ENCODE measurements around the gene SMYD3.

SMYD3 gene

DNA sequence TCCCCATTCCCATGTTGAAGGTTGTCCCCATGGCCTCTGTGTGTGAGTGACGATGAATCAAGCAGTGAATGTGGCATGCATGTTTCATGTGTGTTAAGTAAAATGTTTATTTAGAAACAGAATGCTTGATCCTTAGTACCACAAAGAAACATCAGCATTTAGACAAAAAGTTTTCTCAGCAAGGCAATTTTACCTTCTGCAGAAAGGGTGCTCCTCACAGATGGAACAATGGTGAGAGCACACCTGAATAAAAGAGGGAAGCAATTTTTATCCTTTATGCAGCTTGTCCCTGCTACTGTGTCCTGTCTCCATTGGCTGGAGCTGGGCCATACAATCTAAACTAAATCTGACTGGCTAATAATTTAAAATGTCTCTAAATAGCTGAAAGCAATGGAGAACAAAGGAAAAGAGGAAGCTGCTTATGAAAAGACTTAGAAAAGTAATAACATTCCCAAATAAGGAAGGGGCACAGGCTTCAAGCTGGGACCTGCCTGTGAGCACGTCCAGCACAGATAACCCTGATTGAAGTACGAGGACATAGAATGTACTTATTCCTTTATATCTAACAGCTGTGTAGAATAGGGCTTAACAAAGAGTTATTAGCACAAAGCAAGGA, 8.4 kb upstream of the SMYD3 start:
- no peak for DNase-seq (ENCODE audit: low read depth)

DNA sequence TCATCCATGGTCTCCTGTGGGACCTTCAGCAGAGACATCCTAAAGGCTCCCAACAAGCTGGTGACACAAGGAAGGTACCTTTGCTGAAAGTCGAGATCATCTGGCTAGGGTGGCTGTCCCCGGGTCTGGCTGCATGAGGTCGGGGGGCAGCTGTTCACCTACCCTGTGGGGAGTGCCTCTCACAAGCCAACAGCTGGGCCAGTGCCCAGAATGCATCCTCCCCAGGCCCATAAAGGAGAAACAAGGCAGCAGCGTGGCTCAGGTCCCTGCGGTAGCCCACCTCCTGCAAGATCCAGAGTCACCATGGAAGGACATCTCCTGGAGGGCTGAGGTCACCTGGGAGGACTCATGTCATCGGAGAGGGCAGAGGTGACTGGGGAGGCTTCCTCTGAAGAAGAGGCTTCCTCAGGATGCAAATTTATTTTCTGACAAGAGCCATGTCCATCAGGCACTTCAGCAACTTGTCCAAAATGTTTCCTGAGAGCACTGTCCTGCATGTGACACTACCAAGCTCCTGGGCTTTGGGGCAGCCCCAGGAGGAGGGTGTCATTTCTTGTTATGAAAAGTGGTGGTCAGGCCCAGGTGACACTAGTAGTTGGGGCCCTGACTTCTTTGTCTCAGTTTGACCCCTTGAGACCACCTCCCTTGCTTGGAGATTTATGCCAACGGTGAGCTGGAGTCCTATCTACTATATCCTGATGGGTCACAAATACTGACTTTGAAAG, 6.7 kb upstream of the SMYD3 start:
- DNase-seq (ENCODE audit: low read depth) = no peak

DNA sequence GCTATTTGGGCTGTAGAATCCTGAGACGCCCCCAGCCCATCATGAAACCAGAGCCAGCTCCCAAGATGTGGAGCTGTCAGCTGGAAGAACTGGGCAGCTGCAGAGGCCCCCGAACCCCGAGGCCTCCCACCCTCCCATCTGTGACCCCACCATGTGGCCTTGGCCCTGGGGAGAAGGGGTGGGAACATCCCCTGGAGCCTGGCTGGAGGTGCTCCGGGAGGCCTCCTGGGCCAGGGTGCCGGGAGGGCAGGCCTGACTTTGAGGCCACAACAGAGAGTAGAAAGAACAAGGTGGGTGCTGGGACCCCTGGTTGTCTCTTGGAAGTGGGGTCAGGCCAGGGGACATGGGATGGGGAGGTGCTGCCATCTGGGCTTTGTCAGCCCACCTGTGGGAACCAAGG, 6.0 kb upstream of the SMYD3 start:
- DNase-seq (ENCODE audit: low read depth) = no peak

DNA sequence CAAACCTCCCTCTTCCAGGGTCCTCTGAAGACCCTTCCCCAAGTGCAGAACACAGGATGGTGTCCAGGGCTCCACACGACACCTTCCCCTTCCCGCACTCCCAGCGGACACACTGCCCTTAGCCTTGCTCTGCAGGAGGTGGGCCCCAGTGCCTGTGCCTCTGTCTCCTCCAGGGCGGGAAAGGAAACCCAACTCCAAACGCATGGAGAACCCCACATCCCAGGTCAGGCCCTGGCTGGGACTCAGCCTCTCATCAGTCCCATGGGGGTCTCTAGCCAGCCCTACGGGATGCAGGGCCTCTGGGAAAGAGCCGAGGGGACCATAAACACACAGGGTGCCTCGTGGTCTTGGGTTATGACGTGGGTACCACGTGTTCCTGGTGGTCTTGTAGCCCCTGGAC, 5.6 kb upstream of the SMYD3 start:
- DNase-seq (ENCODE audit: low read depth) = no peak

DNA sequence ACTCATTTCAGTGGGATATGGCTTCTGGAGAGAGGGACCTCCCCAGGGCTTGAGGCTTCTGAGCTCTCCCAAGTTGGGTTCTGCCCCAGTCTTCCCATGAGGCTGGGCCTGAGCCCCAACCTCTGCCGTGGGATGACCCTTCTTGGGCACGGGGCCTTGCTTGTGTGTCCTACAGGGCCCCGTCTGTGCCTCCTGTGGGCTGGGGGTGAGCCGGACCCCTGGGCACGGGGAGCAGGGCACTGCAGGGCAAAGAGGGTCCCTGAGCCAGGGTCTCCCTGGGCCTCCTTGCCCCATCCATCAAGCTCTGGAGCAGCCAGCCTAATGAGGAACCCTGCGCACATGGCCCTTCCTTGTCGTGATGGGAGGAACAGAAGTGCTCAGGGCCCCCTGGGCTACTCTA, 5.2 kb upstream of the SMYD3 start:
- DNase-seq (ENCODE audit: low read depth) = no peak

DNA sequence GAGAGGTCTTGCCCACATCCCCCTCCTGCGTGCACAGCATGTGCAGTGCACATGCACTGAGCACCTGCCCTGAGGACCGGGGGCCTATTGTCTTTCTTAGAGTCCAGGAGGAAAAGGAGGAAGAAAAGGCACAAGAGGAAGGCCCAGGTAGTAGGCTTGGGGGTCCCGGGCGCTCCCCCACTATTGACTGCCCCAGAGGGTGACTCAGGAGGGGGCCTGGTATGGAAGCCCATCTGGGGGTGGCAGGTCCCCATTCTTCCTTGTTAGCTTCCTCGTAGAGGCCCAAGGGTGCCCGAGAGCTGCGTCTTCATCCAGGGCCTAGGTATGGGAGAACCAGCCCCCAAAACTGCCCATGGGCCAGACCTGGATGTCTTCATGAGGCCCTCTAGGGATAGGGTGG, 4.1 kb upstream of the SMYD3 start:
- DNase-seq (ENCODE audit: low read depth) = no peak

DNA sequence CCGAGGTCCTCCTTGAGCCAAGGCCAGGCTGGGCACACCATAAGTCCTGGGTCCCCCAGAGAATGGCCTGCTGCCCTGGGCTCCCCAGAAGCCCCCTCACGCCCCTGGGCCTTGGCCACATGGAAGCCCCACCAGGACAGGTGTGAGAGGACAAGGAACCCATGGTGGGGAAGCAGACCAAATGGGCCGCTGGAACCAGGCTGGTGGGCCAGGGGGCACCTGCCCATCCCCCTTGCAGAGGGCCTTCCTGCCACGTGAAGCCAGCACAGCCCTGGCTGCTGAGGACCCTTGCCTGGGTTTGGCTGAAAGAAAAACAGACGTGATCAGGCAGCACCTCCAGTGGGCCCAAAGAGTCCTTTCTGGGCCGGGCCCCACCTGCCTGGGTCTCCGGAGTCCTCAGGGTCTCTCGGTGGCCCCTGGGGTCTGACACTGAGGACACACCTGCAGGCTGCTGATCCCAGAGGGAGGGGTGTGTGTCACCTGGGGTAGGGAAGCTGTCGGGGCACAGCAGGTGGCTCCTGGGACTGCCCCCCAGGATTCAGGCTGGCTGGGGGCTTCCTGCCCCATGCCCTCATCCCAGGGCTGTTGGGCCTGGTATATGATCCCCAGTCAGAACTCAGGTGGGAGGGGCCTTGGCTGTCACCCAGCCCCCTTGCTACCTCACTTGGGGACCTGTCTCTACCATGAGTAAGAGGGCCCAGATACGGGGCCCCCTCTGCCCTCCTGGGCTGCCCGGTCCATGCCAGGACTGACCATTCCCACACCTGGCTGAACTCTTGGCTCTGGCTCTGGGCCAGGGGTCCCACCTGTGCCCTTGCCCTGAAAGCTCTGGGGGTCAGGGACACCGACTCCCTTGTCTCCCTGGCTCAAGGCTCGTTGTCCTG, 3.3 kb upstream of the SMYD3 start:
- no peak for DNase-seq (ENCODE audit: low read depth)

DNA sequence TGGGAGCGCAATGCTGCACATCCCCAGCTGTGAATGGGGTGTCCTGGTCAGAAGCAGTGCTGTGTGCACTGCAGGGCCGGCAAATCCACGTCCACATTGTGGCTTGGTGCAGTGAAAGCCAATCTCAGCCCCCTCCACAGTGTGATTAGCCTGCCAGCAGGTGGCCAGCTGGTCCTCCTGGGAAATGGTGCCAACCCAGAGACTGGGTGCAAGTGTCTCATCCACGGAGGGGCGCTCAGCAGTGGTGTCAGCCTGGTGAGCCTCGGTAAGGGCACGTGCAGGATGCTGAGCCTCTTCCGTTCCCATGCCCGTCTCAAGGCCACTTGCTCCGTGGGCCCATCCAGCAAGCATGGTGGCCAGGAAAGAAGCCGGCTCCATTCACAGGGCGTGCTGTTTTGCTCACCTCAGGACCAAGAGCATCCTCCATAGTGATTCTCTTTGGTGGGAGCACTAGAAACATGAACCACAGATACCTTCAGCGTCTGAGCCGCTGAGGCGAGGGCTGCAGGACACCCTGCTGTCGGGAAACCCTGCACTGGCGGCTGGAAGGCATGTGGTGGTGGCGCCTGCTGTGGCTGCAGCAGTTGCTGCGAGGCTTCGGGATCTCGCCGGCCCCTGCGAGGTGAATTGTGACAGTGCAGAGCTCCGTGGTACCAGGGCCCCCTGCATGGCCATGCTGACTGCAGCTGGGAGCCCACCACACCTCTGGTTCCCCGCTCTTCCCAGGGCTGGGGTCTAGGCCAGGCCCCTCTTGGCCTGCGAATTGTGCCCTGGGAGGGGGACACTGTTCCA, 2.0 kb upstream of the SMYD3 start:
- no peak for DNase-seq (ENCODE audit: low read depth)

DNA sequence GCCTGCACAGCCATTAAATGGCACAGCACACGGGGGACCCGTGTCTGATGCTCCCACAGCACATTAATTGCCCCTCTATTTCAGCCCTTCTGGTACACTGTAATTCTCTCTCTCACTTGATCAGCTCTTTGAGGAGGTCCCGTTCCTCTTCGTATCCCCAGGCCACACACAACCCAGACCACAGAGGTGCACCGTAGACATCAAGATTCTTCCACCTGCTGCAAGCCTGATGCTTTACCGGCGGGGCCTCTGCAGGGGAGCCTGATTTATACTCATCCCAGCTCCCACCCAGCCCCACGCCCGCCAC, 759 bp downstream of the SMYD3 start:
- no peak for DNase-seq (ENCODE audit: low read depth)

DNA sequence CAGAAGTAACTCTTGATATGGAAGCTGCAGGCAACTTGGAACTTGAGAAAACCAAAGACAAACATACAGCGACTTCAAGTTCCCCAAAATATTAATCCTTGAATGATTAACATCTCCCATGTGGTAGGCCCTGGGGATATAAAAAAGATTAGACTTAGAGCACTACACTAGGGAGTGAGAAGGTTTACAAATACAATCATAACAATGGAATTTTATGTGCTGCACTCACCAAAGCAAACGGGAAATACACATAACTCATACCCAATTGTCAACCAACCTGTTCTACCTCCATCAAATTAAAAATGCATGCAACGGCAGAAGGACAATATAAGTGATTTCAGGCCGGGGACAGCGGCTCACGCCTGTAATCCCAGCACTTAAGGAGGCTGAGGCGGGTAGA, 3.7 kb downstream of the SMYD3 start:
- no peak for DNase-seq (ENCODE audit: low read depth)

DNA sequence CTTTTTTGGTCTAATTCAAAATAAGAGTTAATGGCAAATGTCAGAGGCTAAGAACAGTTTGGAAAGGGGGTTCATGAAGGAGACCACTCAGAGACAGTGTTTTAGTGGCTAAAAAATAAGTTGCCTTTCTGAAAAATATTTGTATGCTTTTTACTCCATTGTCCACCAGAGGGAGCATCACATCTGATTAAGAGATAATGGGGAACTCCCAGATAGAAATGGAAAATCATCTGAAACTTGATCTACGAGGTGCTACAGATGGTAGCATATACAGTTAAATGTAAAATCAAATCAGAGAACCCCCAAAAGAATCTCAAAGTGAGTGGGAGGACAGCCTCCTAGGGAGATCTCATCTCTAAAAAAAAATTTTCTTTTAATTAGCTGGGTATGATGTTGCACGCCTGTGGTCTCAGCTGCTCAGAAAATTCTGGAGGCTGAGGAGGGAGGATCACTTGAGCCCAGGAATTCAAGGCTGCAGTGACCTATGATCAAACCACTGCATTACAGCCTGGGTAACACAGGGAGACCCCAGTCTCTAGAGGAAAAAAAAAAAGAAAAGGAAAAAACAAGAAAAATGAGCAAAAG, 9.7 kb downstream of the SMYD3 start:
- DNase-seq (ENCODE audit: low read depth) = no peak

DNA sequence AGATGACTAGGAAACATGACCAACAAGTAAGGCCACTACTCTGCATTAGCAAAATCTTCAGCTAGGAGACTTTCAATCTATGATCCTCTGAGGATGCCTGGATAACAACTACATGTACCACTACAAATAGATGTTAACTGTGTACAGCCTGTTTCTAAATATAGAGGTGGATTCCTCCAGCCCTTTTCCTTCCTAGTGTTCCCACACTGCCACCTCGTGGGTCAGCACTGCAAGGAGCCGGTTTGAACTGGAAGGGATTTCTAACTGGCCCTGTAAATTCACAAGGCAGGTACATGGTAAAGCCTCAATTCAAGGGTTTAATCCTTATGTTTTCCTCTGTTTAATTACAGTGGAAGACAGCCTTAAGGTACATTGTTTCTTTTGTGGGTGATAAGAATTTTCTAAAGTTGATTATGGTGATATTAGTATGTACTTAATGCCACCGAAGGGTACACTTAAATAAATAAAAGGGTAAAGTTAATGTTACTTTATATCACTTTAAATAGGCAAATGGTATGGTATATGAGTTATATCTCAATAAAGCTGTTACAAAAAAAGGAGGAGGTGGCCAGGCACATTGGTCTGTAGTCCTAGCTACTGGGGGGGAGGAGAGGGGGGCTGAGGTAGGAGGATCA, 14.4 kb downstream of the SMYD3 start:
- no peak for DNase-seq (ENCODE audit: low read depth)

DNA sequence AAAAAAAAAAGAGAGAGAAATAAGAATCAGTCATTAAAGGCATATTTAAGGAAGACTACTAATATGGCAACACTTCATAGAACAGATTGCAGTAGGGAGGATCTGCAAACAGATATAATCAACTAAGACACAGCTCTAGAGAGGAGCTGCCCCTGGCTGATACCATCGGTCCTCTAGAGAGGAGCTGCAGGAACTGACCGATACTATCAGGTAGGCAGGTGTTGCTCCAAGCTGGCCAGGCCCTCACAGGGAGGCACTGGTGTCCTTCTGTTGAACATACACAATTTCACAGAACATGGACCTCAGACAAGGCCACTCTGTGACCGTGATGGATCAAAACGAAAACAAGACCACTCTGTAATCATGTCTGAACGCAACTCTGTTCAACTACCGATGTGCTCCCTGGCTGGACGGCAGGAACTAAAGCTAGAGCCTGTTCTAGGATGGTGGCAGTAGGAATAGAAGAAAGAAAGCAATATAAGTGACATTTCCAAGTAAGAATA, 15.5 kb downstream of the SMYD3 start:
- no peak for DNase-seq (ENCODE audit: low read depth)

DNA sequence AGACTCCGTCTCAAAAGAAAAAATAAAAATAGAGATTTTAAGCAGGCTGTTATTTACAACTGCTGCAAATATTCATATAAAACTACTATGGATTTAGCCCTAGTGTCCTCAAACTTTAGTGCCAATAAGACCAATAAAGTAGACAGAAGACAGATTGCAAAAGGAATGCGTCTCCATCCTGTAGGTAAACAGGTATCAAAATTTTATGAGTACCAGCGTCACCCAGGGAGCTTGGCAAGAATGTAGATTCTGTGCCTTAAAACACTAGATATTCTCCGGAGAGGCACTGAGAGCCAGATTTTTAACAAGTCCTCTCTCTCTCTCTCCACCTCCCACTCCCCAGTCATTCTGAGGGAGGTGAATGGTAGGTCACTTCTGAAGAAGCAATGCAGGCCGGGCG, 18.4 kb downstream of the SMYD3 start:
- DNase-seq (ENCODE audit: low read depth) = no peak

DNA sequence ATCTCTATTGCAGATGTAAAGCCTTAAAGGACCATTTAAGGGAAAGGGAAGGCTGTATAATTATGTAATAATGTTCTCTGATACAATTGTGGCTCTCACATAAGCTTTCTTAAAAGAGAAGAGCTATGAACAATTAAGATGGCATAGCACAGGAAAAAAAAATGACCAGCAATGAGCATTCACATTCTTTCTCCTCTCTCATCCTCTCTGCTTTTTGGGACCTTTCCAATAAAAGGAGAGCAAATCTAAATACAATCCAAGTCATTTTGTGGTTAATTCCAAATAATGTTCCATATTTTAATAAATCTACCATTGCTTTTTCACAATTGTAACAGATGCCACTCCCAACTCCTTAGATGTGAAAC, 23.5 kb downstream of the SMYD3 start:
- no peak for DNase-seq (ENCODE audit: low read depth)

DNA sequence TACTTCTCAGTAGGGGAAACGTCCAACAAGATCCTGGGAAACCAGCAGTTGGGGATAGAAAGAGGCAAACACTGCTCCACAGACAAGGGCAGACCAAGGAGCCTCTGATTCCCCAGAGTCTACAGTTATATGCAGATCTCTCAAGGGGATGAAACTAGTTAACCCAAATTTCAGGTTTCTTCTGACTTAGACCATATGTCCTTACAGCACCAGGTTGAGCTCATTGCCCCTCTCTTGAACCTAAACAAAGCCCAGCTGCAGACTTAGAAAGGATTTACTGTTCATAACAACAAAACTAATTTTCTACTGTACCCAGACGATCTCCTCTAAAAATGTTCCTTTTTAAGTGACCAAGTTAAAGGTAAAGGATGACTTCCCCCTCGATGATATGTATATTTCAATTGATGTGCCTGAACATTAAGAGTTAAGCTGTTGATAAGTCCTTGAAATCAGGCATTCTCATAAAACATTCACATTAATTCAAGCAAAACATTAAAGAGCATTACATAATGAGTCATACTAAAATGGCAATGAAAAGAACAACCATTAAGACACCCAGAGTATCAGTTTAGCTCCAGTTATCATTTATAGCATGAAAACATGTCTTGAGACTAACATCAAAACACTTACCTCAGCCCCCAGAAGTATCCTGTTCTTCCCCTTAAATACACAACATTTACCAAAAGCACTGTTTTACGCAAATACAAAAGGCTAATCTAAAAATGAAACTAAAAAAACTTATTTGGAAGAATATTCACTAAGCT, 24.1 kb downstream of the SMYD3 start:
- DNase-seq (ENCODE audit: low read depth) = no peak

DNA sequence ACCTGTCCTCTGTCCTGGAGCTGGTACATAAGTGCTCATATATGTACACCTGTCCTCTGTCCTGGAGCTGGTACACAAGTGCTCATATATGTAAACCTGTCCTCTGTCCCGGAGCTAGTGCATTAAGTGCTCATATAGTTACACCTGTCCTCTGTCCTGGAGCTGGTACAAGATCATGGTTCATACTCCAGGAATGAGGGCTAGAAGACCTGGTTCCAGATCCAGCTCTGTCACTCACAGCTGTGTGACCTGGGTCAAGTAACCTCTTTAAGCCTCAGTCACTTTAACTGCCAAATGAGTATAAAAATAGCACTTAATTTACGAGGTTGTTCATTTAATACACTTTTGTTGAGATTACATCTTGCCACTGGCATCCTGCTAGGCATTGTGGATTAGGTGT, 28.0 kb downstream of the SMYD3 start:
- DNase-seq (ENCODE audit: low read depth) = no peak

DNA sequence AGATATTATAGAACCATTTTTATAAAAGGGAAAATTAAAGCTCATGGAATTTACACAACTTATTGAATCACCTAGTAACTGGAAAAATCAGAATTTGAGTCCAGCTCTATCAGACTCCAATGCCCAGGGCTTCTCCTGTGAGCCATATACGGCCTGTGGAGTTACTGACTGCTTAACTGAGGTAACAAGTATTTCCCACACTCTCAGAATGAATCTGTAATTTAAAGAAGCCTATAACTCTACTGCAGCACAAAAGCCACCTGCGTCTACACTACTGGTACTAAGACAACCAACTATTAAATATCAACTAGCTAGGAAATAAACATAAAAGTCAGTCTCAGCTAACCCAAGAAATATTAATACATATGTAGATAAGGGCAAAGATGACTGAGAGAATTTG, 29.4 kb downstream of the SMYD3 start:
- DNase-seq (ENCODE audit: low read depth) = no peak

DNA sequence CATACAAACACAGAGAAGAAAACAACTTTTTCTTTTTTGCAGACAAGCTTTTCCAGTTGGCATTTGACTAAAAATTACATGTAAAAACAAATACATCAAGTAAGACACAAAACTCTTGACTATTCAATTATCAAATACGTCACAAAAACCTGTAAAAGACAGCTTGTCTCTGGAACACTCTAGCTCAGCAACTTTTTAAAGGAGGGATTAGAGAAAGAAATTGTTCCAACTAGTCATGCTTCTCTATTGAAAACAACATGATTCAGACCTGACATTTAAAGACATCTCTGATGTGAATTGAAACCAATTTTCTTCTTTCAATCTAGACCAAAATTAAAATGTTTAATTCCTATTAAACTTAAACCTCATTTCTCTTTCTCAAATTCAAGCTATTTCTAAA, 30.3 kb downstream of the SMYD3 start:
- DNase-seq (ENCODE audit: low read depth) = no peak

DNA sequence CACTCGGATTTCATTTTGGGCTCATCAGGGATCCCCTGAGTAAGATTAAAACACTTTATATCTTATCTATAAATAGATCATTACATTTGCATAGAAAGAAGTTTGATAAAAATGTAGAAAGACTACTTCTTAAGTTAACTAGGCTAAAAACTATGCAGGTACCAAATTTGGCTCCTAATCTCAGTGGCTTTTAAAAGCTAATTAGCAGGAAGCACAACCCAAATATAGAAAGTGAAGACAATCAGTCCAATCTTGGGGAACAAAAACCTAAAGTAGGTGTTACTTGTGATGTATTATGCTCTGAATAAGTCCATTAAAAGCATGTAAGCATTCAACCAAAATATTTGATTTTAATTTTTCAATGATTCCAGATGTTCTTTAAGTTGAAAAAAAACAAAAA, 35.4 kb downstream of the SMYD3 start:
- DNase-seq (ENCODE audit: low read depth) = no peak

DNA sequence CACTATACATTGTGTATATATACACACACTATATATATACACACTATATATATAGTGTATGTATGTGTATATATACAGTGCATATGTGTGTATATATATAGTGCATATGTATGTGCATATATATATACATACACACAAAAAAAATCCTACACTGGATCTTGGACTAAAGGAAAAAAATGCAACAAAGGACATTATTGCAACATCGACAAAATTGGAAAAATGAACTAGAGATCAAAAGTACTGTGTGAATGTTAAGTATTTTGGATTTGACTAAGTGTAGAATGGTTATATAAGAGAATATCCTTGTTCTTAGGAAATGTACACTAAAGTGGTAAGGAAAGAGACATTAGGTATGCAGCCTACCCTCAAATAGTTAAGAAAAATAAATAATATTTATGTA, 36.5 kb downstream of the SMYD3 start:
- no peak for DNase-seq (ENCODE audit: low read depth)

Measured in GM04503 (cell line).